Measurements from ENCODE around the gene RCSD1.

RCSD1 gene

GRCh38 chr1:167618789-167619188, 11.2 kb upstream of the RCSD1 start:
- no peak for DNase-seq

DNA sequence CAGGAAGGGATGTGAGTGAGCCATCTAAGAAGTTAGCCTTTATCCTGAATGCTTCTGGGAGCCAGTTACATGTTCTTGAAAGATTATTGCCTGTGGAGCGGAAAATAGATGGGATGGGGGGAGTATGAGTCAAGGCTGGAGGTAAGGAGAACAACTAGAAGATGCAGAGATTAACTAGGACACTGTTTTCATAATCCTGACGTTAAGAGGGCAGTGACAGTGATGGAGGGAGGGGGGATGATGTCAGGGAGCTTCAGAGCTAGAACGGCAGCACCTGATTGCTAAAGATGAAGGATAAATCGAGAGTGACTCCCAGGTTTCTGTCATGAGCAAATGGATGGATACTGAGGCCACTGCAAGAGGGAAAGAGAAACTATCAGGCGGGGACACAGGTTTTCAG, 10.0 kb upstream of the RCSD1 start:
- DNase-seq: no peak

DNA sequence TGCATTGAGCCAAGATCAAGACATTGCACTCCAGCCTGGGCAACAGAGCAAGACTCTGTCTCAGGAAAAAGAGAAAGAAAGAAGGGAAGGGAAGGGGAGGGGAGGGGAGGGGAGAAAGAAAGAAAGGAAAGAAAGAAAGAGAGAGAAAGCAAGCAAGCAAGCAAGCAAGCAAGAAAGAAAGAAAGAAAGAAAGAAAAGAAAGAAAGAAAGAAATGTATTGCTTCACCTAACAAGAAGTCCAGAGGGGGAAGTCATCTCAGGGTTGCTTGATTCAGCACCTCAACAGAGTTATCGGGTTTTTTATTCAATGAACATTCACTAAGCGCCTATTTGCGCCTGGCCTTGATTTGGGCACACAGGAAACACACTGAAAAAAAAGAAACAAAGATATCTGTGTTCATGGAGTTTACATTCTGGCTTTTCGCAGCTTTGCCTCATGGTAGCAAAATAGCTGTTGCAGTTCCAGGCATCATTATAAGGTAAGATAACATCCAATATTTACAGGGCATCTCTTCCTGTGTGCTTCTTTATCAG, 8.2 kb upstream of the RCSD1 start:
- DNase-seq: no peak

DNA sequence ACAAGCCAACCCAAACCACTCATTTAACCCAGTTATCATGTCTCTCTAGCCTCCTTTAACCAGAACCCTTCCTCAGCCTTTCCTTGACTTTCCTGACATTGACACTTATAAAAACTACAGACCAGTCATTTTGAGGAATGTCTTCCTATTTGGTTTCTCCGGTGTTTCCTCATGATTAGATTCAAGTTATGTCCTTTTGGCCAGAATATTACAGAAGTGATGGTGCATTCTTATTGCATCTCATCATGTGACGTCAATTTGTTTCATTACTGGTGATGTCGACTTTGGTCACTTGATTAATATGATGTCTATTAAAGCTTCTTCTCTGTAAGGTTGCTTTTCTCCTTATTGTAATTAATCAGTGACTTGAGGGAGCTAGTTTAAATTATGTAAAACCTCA, 6.1 kb upstream of the RCSD1 start:
- DNase-seq: no peak

DNA sequence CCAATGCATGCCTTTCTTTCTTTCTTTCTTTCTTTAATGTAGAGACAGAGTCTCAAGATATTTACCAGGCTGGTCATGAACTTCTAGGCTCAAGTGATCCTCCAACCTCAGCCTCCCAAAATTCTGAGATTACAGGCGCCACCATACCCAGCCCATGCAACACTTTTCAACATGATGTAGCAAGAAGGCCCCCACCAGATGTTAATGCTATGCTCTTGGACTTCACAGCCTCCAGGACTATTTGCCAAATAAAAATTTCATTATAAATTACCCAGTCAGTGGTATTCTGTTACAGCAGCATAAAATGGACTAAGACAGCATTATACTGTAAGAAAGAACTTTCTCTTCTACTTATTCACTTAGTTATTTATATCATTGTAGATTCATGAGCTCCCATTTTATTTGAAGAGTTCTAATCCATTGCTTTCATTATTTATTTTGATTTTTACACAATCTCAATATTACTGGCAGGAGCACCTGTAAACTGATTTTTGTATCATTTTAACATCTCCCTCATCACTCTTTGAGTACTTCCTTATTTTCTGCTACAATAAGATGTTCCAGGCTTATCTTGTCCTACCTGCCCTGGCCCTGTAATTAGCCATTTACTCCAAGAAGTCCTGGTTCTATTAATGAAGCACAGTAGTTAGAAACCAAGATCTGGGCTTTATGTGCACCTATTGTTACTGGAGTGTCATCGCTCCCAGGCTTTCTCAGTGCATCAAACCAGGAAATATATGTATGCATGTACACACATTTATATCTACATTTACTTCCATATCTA, 4.8 kb upstream of the RCSD1 start:
- DNase-seq: no peak

DNA sequence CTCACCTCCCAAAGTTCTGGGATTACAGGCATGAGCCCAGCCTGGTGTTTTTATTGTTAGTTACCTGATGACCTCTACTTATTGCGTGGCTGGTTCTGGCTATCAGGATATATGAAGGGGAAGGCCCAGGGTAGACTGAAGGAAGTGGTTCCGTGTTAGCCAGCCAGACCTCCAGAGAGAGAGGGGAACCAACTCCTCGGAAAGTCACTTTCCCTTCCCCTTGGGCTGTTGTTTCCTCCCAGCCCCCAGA, 2.5 kb upstream of the RCSD1 start:
- no peak for DNase-seq

DNA sequence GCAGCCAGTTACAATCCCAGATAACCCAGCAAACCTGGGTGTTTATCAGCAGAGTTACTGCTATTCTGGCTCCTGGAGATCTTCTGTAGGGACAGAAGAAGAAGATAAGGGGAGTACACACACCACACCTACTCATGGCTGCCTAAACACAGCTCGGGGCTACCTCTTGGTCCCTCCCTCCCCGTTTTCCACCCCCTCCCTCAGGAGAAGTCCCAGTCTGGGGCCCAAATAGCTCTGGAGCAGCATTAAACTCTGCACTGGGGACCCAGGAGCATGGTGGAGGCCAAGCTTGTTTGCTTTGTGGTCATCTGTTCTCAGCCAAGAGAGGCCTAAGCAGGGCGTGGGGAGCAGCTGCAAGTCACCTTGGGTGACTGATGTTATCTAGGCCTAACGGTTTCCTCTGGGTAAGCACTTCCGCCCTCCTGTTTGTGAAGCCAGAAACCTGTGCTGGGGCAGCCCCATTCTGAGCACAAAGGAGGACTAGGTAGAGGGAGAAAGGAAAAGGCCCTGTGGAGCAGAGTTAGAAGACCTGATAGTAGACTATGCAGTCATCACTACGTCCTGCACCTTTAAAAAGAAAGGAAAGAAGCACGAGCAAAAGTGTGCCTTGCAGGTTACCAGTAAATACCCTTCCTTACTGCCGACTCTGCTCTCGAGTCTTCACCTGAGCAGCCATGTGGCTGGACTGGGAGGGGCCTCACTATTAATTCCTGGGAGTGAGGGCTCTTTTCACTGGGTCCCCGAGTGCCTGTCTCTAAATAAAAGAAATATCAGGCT, 2.0 kb upstream of the RCSD1 start:
- DNase-seq: peak; percentile 64

DNA sequence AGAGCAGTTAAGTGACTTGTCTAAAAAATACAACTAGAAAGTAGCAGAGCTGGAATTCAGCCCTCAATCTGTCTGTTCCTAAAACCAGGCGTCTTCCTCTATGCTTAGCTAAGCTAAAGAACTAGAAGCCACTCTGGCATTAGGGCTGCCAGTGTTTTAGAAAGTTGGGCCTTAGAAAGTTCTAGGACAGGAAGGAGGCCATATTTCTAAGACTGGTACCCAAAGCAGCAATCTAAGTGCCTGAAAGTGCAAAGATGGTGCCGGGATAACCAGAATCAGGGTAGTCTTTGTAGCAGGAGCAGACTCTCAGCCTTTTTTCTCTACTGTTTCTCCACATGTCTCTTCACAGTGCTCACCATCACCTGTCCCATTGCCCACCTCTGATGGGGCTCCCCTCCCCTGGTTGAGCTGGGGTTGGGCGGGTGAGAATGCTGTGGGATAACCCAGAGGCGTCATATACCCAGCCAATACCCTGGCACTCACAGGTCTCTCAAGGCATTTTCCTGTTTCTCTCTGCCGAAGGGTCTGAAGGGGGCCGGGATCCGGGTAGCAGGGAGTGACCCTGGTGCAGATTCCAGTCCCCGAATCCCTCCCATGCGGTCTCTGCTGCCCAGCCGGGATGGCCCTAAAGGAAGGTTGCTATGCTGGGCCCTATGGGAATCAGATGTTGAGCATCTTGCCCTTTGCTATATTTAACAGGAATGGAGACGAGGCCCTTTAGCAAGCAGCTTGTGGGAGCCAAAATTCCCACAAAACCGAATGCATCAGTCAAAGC, 1.1 kb upstream of the RCSD1 start:
- no peak for DNase-seq

DNA sequence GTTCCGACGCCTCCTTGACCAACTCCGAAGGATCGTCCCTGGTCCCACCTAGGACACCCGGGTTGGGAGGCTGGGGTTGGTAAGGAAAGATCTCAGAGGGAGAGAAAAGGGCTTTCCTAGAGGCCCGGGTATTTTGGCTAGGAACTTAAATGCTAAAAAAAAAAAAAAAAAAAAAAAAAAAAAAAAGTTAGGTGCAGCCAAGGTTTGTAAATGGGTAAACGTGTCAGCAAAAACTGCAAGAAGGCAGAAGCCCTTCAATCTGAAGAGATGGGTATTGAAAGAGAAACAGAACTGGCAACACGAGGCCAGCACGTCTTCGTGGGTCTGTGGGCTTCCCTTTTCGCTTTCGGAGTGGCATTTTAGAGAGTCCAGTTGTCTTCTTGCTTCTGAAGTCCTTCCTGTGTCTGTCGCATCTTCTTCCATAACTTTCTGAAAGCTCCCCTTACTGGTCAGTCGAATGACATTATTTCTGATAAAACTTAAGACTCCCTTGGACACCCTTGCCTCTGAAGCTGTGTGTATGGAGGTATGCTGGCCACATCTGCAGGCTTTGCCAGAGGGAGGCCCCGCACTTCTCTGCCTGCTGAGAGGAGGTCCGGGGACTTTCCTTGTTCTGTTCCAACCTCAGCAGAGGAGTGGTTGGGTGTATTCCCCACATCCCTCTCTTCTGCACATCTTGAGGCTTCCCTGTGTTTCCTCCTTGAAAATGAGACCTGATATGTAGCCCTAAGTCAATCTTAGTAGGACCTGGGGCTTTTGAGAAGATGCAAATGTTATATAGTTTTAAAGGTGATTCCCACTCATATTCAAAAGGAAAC, 745 bp downstream of the RCSD1 start:
- no peak for DNase-seq

- no peak for DNase-seq
Observed at GRCh38 chr1:167631386-167631935, 1.4 kb downstream of the RCSD1 start.

- DNase-seq: no peak
Observed at GRCh38 chr1:167631936-167632614, 2.0 kb downstream of the RCSD1 start.

- DNase-seq: no peak
Observed at GRCh38 chr1:167633258-167633944, 3.4 kb downstream of the RCSD1 start.

- DNase-seq: no peak
Observed at GRCh38 chr1:167634435-167634834, 4.4 kb downstream of the RCSD1 start.

DNA sequence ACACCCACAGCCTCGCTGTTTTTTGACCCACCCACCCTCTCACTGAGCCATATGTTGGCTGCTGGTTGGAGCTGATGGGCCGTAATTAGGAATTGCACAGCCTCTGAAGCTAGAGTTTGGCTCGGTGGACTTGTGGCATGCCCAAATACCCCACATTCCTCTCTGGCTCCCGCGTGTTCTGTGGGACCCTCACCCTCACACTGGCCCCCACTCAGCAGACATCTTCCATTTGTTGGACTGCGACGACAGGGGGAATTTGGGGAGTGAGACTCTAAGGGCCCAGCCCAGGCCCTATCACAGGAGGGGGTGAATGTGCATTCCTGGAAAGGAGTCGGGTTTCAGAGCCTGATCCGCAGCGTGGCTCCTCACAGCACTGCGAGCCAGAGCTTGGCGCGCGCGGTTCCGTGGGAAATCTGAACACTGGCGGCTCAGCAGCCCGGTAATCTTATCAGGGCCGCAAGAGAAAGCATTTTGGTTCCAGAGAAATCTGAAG, 5.2 kb downstream of the RCSD1 start:
- DNase-seq: no peak

DNA sequence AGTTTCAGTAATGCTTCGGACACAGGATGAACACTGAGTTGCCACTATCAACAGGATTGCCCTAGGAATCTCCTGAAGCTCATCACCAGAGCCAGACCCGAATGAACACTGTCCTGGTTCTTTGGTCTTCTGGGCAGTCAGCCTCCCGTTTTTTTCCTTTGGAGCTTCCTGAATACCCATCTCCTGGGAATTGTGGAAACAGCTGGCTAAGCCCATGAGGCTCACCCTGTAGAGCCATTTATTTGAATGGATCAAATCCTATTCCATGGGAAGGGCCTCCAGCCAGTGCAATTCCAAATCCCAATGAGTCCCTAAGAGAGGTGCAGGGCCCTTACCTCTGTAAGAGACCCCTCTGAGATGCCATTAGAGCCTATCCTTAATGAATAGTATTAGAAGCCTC, 5.9 kb downstream of the RCSD1 start:
- DNase-seq: no peak

DNA sequence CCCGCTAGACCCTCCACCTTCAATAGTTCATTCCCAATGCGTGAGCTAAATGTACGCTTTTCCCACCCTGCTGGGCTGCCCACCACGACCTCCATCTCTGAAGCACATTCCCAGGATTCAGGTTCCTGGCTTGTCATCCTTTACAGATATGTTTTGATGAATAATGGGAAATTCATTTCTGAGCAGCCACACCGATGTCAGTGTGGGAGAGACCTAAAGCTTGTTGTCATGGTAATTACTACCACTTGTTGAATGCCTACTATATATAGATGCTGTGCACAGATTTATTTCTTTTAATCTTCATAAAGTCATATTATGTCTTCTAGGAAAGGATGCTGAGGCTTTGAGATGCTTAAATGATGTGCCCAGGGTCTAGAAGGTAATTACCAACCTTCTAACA, 8.0 kb downstream of the RCSD1 start:
- DNase-seq: no peak

- no peak for DNase-seq
Observed at GRCh38 chr1:167640051-167640450, 10.0 kb downstream of the RCSD1 start.

GRCh38 chr1:167641786-167642500, 11.9 kb downstream of the RCSD1 start:
- no peak for DNase-seq

DNA sequence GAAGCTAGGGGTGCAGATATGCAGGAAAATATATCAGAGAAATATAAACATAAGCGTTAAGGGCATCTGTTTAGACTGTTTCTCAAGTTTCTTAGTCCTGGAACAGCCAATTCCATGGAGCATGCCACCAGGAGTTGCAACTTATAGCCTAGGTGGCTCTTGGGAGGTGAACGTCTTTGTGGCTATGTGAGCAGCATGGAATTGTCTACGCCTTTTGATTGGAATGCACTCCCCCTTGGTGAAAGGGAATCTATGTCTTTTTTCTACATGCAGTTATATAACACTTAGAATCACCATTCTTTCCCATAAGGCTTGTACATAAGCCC, 12.4 kb downstream of the RCSD1 start:
- no peak for DNase-seq

DNA sequence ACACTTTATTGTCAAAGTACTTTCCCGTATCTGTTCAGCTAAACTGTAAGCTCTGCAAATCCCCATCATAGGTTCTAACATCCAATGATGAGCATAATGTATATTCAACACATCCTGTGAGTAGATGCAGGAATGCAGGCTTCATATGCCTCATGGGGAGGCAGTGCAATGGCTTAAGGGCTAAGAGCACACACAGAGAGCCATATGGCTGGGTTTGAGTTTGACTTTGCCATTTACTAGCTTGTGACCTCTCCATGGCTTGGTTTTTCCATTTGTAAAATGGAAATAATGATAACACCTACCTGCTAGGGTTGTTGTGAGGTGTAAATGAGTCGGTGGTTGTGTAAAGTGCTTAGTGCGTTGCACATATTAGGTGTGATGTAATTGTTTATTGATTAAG, 13.4 kb downstream of the RCSD1 start:
- no peak for DNase-seq

- DNase-seq: no peak
Observed at GRCh38 chr1:167644551-167644950, 14.5 kb downstream of the RCSD1 start.
